Measurements from ENCODE around the gene SPEG.

SPEG gene

GRCh38 chr2:219538504-219538951 is 103.9 kb downstream of the SPEG start:
- no peak for DNase-seq

GRCh38 chr2:219538956-219539788 is 104.5 kb downstream of the SPEG start:
- DNase-seq: no peak

- no peak for DNase-seq
These were observed 105.5 kb downstream of the SPEG start for GRCh38 chr2:219539926-219540678.

- DNase-seq: no peak
These were observed 106.3 kb downstream of the SPEG start for GRCh38 chr2:219540784-219541504.

DNA sequence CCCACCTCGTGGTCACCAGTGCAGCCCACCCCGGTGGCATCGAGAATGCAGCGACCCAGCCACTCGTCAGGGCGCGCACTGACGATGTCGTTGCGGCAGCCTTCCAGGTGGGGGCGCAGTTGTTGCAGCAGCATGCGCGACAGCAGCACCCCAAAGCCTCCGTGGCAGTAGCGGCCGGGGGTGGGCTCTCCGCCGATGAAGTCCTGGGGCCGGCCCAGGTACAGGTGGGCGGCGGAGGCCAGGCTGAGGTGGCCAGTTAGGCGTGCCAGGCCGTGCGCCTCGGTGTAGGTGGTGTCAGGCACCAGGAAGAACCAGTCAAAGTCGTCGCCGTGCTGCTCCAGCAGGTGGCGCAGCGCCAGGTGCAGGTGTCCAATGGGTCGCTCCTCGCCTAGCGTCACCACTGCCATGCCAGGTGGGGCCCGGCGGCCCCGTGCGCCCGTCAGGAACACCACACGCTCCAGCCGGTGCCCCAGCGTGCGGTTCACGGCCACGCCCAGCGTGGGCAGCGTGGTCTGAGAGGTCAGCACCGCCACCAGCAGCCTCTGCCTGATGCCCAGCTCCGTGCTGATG is 107.1 kb downstream of the SPEG start:
- peak; percentile 83 for DNase-seq

DNA sequence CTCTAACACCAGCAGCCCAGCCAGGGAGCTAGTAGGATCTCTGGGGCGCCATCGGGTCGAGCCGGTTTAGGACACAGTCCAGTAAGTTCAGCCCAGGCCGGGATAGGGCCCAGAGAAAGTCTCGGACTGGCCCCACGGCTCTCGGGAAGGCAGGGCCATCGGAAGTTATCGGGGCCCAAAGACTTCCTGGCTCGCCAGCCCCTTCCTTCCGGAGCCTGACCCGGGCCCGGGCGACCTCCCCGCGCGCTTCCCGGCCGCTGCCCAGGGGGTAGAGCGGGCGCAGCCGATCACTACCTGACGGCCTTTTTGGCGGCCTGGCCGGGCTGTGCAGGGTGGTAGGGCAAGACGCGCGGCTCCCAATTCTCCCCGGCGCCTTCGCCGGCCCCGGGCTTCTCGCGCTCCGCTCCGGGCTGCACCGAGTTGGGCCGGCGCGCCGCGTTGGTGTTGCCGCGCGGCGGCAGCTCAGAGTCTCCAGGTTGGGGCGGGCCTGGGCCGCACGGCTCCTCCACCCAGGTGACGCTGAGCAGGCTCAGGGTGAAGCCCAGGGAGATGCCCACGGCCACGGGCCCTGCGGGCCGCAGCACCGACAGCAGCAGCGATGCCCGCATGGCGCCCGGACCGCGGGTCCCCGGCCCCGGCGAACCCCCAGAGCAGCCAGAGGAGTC is 108.4 kb downstream of the SPEG start:
- DNase-seq: peak; percentile 46

DNA sequence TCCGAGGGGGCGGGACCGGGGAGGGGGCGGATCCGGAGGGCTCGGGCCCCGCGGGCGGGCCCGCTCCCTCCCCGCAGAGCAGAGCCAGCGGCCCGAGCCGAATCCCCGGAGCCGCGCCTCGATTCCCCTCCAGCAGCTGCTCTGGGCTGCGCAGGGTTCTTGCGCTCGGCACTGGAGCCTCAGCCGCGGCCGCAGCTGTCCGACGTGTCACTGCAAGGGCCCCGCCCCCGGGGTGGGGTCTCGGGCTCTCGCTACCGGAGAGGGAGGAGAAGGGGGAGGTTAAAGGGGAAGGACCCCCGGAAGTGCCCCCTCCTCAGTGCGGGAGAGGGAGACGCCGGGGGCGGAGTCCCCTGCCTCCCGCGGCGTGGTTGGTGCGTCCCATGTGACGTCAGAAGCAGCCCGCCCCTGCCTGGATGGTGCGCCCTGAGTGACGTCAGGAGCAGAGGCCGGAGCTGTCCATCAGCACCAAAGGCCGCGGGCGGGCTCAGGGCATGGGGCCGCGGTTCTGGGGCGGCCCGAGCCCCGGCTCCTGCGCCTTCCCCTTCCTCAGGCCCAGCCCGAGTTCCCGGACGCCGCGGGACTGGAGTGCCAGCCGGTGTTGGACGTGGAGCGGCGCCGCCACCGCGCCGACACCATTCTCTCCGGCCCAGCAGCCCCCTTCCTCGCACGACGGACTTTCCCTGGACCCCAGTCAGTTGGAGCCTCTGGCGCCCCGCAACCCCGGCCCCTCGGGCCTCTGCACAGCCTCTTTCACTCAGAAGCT is 109.1 kb downstream of the SPEG start, which contains the start of the genes CHPF and TMEM198:
Gene CHPF, minus strand, starts transcription at position 214 of the 763 bp plus-strand sequence. CDS start 271 bp downstream, outside the sequence.
Gene TMEM198, plus strand, starts transcription at position 433 of the 763 bp plus-strand sequence. CDS start 700 bp downstream, outside the sequence.
- DNase-seq: peak; percentile 97

GRCh38 chr2:219544567-219544966 is 109.9 kb downstream of the SPEG start:
- DNase-seq: no peak

DNA sequence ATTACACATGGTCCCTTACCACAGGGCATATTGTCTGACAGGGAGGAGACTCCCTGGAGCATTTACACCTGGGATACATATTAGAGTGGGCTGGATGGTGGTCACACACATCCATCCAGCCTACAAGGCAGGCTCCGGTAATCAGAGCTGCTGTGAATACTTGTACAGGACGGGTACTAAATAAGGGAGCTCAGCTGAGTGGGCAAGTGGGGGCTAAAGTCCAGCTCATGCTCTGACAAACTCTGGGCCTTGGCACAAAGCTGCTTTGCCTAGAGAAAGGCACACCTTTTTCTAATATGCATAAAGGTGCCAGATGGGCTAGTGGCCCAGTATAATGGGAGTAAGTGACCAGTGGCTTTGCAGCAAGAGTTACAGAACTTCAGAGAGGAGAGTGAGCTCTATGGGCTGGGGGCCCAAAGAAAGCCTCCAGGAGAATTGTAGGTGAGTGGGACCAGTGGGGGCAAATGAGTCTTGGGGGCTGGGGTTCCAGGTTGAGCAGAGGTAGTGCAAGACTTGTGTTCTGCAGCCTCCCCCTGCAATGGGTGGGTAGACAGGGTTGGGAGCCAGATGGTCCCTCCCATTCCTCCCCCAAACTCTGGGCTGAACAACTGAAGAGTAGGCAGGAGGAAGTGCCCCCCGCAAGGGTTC is 110.8 kb downstream of the SPEG start:
- no peak for DNase-seq

DNA sequence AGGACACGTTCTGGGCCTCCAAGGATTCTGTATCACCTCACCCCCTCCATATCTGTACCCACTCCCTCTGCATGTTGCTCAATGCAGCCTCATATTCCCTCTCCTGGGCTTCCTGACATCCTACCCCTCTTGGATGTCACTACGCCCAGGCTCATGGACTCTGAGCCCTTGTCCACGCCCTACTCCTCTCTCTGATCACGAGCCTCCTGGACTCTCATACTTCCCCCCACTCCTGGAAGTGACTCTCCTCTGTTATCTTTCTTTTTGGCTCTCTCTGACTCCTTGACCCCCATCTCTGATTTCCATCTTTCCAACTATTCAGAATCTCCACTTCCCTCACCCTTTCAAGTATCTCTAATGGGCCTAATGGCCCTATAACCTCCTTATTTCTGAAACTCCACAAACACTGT is 111.3 kb downstream of the SPEG start:
- no peak for DNase-seq

DNA sequence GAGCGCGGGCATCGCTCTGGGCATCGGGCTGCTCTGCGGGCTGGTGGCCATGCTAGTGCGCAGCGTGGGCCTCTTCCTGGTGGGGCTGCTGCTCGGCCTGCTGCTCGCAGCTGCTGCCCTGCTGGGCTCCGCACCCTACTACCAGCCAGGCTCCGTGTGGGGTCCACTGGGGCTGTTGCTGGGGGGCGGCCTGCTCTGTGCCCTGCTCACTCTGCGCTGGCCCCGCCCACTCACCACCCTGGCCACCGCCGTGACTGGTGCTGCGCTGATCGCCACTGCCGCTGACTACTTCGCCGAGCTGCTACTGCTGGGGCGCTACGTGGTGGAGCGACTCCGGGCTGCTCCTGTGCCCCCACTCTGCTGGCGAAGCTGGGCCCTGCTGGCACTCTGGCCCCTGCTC is 113.0 kb downstream of the SPEG start:
- DNase-seq: no peak
